22Rv1 (cell line): Measurements from ENCODE around the gene SLC6A3.

Experiments used
- CTCF ChIP-seq: fragments of 450-650 bp; IDR thresholded peaks from 2 replicates; pipeline ENCODE4 v1.5.1; 2017; ENCODE audit warnings: mild to moderate bottlenecking
- ZFX ChIP-seq: fragments of 450-650 bp; IDR thresholded peaks from 2 replicates; pipeline ENCODE4 v1.6.1; 2017; ENCODE audit warnings: antibody characterized with exemption, borderline replicate concordance

DNA sequence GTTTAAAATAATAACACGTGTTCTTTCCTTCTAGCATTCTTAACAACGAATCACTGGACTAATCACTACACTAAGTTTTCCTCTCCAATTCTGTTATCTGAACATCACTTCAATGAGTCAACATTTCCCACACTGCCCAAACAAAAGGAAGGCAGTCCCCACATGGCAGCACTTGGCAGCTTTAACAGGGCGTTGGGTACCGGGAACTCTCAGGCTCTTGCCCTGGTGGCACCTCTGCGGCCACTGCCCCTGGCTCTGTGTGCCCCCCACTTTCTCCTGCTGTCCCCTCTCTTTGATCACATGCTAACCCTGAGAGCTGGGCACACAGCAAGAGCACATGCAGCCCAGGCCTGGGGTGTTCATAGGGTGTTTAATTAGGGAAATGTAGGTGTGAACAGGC is 15.7 kb downstream of the SLC6A3 start:
- no peak for TF ChIP-seq CTCF
- no peak for TF ChIP-seq ZFX
